Kidney epithelial cell (primary cell): Measurements from ENCODE around the gene SPATA25. TPM values are rescaled to one million over a fixed set of nuclear protein-coding genes. Genes with fewer than 3 reads are reported as not detected.
"Not testable (repeated sequence)": the region's sequence is repeated elsewhere in the genome, so short reads cannot be mapped to it uniquely, and the experiment has no call there.

Experiments
- DNase-seq: peaks from one replicate; pipeline ENCODE4 v3.0.0-alpha.2; 2010; ENCODE audit warnings: low read depth
- H3K27me3 ChIP-seq: 2 replicates; pipeline ENCODE4 v1.6.0; 2011; ENCODE audit warnings: low read length; ENCODE audit not compliant: control insufficient read depth, insufficient read depth
- H3K36me3 ChIP-seq: 2 replicates; pipeline ENCODE4 v1.5.1; 2011; ENCODE audit warnings: low read length; ENCODE audit not compliant: control insufficient read depth, insufficient read depth
- H3K4me3 ChIP-seq: 2 replicates; pipeline ENCODE4 v1.5.1; 2011; ENCODE audit warnings: low read depth, mild to moderate bottlenecking, control low read depth, low read length
- total RNA-seq: library from RNA; depleted of rRNA; stranded (reverse); fragments of >200 nt; gene quantifications from 2 replicates; pipeline ENCODE4 v1.2.3, GENCODE V29; 2015
- TF ChIP-seq, protein P1 (sequence below): IDR thresholded peaks from 2 replicates; pipeline ENCODE4 v1.5.1; 2011; ENCODE audit warnings: mild to moderate bottlenecking, moderate library complexity, low read length, control low read depth, inconsistent platforms; ENCODE audit not compliant: insufficient read depth, poor library complexity, severe bottlenecking

SPATA25 gene
- total RNA-seq, 1 donor from 2014 or later = 0.25 TPM

DNA sequence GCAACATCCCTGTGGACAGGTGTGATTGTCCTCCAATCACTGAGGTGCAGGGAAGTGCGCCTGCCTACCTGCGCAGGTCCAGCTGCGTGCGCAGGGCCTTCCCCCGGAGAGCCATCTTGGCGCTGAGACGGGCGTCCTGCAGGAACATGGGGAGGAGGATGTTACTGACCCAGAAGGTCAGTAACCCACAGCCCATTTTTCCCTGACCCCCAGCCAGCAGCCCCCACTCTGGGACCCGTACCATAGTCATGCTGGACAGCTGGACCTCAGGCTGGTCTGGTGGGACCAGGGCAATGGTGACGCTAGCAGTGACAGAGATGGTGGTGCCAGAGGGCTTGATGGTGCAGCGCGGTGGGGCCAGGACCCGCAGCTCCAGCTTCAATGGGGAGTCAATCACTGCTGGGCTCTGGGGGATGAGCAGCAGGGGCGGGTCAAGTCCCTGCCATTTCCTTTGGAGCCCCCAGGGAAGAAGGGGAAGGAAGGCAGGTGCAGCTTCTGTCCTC, 14.8 kb upstream of the SPATA25 start:
- TF ChIP-seq, protein P1, sequence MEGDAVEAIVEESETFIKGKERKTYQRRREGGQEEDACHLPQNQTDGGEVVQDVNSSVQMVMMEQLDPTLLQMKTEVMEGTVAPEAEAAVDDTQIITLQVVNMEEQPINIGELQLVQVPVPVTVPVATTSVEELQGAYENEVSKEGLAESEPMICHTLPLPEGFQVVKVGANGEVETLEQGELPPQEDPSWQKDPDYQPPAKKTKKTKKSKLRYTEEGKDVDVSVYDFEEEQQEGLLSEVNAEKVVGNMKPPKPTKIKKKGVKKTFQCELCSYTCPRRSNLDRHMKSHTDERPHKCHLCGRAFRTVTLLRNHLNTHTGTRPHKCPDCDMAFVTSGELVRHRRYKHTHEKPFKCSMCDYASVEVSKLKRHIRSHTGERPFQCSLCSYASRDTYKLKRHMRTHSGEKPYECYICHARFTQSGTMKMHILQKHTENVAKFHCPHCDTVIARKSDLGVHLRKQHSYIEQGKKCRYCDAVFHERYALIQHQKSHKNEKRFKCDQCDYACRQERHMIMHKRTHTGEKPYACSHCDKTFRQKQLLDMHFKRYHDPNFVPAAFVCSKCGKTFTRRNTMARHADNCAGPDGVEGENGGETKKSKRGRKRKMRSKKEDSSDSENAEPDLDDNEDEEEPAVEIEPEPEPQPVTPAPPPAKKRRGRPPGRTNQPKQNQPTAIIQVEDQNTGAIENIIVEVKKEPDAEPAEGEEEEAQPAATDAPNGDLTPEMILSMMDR = no peak
- DNase-seq = no peak
- no peak overlapping the region for H3K4me3 ChIP-seq
- no peaks in the 10 kb centered on the region for H3K27me3 ChIP-seq
- H3K36me3 ChIP-seq = no peaks in the 10 kb centered on the region

DNA sequence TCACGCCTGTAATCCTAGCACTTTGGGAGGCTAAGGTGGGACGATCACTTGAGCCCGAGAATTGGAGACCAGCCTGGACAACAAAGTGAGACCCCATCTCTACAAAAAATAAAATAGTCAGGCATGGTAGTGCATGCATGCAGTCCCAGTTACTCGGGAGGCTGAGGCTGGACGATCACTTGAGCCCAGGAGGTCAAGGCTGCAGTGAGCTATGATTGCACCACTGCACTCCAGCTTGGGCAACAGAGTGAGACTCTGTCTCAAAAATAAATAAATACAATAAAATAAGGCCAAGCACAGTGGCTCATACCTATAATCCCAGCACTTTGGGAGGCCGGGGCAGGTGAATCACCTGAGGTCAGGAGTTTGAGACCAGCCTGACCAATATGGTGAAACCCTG, 13.9 kb upstream of the SPATA25 start:
- H3K4me3 ChIP-seq, H3K27me3 ChIP-seq, DNase-seq, H3K36me3 ChIP-seq: not testable (repeated sequence)

DNA sequence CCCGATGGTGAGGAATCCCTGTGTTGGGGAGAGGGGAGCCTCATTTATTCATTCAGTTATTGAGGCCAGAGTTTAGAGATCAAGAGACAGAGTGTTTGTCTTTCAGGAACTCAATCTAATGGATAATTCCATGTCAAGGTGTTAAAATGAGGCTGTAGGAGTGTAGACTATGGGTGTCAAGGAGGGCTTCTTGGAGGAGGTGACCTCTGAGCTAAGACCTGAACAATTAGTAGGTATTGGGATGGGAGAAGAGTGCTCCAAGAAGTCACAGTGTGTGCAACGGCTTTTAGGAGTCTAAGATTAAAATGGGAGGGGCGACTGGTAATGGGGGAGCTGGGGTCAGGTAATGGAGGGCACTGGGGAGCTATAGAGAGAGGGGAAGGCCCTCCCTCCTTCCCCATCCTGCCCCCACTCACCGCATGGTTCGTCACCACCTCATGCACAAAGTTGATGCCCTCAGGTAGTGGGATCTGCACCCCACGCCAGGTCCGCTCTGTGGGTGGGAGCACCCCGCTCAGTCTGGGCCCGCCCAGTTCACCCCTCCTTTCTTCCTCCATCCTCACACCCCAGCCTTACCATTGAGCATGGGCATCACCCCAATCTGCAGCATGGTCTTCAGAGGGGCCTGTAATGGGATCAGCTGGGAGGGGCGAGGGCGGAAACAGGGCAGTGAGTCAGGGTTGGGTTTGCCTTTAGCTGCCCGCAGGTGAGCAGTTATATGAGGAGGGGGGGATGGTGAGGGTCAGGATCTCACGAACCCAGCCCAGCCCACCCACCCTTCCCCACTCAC, 11.8 kb upstream of the SPATA25 start:
- no peak for DNase-seq
- TF ChIP-seq, protein P1 = no peak
- Histone ChIP-seq H3K27me3 (no peaks in the 10 kb centered on the region), H3K4me3 (no peak overlapping the region), H3K36me3 (peaks cover 1% of the 10 kb centered on the region)

DNA sequence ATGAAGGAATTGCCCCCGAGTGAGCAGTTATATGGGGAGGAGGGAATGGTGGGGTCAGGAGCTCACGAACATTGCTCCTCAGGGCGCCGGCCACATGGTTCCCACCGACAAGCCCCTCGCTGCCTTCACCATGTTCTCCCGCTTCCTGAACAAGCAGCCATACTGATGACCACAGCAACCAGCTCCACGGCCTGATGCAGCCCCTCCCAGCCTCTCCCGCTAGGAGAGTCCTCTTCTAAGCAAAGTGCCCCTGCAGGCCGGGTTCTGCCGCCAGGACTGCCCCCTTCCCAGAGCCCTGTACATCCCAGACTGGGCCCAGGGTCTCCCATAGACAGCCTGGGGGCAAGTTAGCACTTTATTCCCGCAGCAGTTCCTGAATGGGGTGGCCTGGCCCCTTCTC, 10.9 kb upstream of the SPATA25 start:
- DNase-seq = no peak
- H3K4me3 ChIP-seq = no peak overlapping the region
- TF ChIP-seq, protein P1 = no peak
- peaks cover 1% of the 10 kb centered on the region for H3K36me3 ChIP-seq
- no peaks in the 10 kb centered on the region for H3K27me3 ChIP-seq

DNA sequence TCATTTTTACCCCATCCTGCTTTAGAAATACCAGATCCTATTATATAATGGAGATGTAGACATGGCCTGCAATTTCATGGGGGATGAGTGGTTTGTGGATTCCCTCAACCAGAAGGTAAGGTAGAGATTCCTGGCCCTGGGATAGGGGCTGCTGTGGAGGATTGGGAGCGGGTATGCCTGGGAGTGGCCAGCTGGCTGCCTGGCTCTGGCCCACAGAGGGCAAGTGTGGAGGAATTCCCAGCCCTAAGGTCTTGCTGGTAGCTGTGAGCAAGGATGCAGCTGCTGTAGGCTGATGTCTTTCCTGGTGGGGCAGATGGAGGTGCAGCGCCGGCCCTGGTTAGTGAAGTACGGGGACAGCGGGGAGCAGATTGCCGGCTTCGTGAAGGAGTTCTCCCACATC, 10.3 kb upstream of the SPATA25 start:
- no peak for DNase-seq
- Histone ChIP-seq H3K4me3 (no peak overlapping the region), H3K27me3 (no peaks in the 10 kb centered on the region), H3K36me3 (peaks cover 3% of the 10 kb centered on the region)
- TF ChIP-seq, protein P1 = no peak

DNA sequence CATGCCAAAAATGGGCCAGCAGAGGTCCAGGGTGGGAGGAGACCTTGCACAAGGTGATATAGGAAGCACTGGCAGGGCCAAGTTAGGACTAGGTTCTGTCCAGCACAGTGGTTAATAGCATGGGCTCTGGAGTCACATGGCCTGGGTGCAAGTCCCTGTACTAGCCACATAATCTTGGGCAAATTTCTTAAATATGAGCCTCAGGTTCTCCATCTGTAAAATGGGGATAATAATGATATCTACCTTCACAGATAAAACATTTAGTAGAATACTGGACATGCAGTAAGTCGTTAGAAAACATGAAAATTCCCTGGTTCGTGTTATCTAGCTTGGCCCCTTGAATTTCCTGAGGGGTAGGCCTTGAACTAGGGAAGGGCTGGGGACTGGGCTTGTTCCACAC, 9.9 kb upstream of the SPATA25 start:
- TF ChIP-seq, protein P1 = no peak
- Histone ChIP-seq H3K4me3 (no peak overlapping the region), H3K36me3 (peaks cover 3% of the 10 kb centered on the region), H3K27me3 (no peaks in the 10 kb centered on the region)
- DNase-seq = no peak
